Muscle layer of duodenum (tissue), 2 donors: ENCODE data around the gene TFF1.

Experiments used
- H3K27ac ChIP-seq: one replicate; pipeline ENCODE4 v1.7.0; 2013; ENCODE audit warnings: mild to moderate bottlenecking, low read length
- H3K27me3 ChIP-seq: one replicate; pipeline ENCODE4 v1.7.0; 2013; ENCODE audit warnings: low read depth, mild to moderate bottlenecking, control low read depth, low read length
- H3K36me3 ChIP-seq, 2 donors: one replicate each; pipeline ENCODE4 v1.7.0; 2013; ENCODE audit warnings: low read length in 2 of 2, control low read depth in 1 of 2, mild to moderate bottlenecking in 1 of 2; ENCODE audit not compliant: insufficient read depth in 2 of 2, control insufficient read depth in 1 of 2
- H3K4me1 ChIP-seq, 2 donors: one replicate each; pipeline ENCODE4 v1.7.0; 2013; ENCODE audit warnings: low read length in 2 of 2, mild to moderate bottlenecking in 2 of 2, control low read depth in 1 of 2, moderate library complexity in 1 of 2; ENCODE audit not compliant: insufficient read depth in 2 of 2, control insufficient read depth in 1 of 2
- H3K4me3 ChIP-seq, 2 donors: one replicate each; pipeline ENCODE4 v1.7.0; 2013; ENCODE audit warnings: low read length in 2 of 2, low read depth in 1 of 2, mild to moderate bottlenecking in 1 of 2
- H3K9me3 ChIP-seq, 2 donors: one replicate each; pipeline ENCODE4 v1.7.0; 2013; ENCODE audit warnings: low read length in 2 of 2, control low read depth in 1 of 2, mild to moderate bottlenecking in 1 of 2; ENCODE audit not compliant: control insufficient read depth in 1 of 2
- donor health status: healthy.

The TFF1 gene

GRCh38 chr21:42407476-42407875 lies 41.1 kb upstream of the TFF1 start:
- Histone ChIP-seq H3K36me3 (no peaks in the 10 kb centered on the region), H3K4me1 (no peaks in the 10 kb centered on the region), H3K27ac (no peak overlapping the region), H3K4me3 (no peak overlapping the region), H3K27me3 (no peaks in the 10 kb centered on the region), H3K9me3 (no peaks in the 10 kb centered on the region)

- Histone ChIP-seq H3K9me3 (no peaks in the 10 kb centered on the region), H3K4me3 (no peak overlapping the region), H3K36me3 (no peaks in the 10 kb centered on the region), H3K27ac (no peak overlapping the region), H3K4me1 (no peaks in the 10 kb centered on the region), H3K27me3 (no peaks in the 10 kb centered on the region)
These were observed 40.5 kb upstream of the TFF1 start for GRCh38 chr21:42406866-42407265.

GRCh38 chr21:42406201-42406621 lies 39.9 kb upstream of the TFF1 start:
- Histone ChIP-seq H3K4me3 (no peak overlapping the region), H3K9me3 (peaks cover 0 to 3% of the 10 kb centered on the region in 2 donors), H3K36me3 (no peaks in the 10 kb centered on the region), H3K4me1 (no peaks in the 10 kb centered on the region), H3K27ac (no peak overlapping the region), H3K27me3 (no peaks in the 10 kb centered on the region)

GRCh38 chr21:42405064-42406013 lies 39.0 kb upstream of the TFF1 start:
- Histone ChIP-seq H3K4me3 (peak overlapping the region in 1 of 2 donors; percentile 30), H3K36me3 (no peaks in the 10 kb centered on the region), H3K27ac (no peak overlapping the region)

GRCh38 chr21:42404539-42404938 lies 38.2 kb upstream of the TFF1 start:
- Histone ChIP-seq H3K4me1 (no peaks in the 10 kb centered on the region), H3K27ac (no peak overlapping the region), H3K27me3 (no peaks in the 10 kb centered on the region), H3K36me3 (no peaks in the 10 kb centered on the region), H3K4me3 (peak overlapping the region in 1 of 2 donors; percentile 30), H3K9me3 (peaks cover 0 to 3% of the 10 kb centered on the region in 2 donors)

More at GRCh38 chr21:42405064-42406013, 39.0 kb upstream of the TFF1 start:
- H3K9me3 ChIP-seq, result peaks cover 0 to 3% of the 10 kb centered on the region in 2 donors
- H3K4me1 ChIP-seq, result no peaks in the 10 kb centered on the region
- H3K27me3 ChIP-seq, result no peaks in the 10 kb centered on the region

GRCh38 chr21:42403611-42404231 lies 37.4 kb upstream of the TFF1 start, which contains the start of gene UBASH3A:
UBASH3A (plus strand) TSS chr21:42403902; CDS start chr21:42403946, 44 bp downstream.
- Histone ChIP-seq H3K27me3 (no peaks in the 10 kb centered on the region), H3K27ac (no peak within 1 kb of the TSS), H3K4me1 (no peaks in the 10 kb centered on the region), H3K4me3 (peak within 1 kb of the TSS in 1 of 2 donors; percentile 30), H3K9me3 (peaks cover 0 to 3% of the 10 kb centered on the region in 2 donors), H3K36me3 (no peaks in the 10 kb centered on the region)

- H3K9me3 ChIP-seq, result peaks cover 0 to 3% of the 10 kb centered on the region in 2 donors
- H3K4me3 ChIP-seq, result no peak overlapping the region
- H3K27ac ChIP-seq, result no peak overlapping the region
- no peaks in the 10 kb centered on the region for H3K36me3 ChIP-seq
- H3K4me1 ChIP-seq, result no peaks in the 10 kb centered on the region
- no peaks in the 10 kb centered on the region for H3K27me3 ChIP-seq
These were observed 35.5 kb upstream of the TFF1 start for GRCh38 chr21:42401820-42402251.

- Histone ChIP-seq H3K4me3 (no peak overlapping the region), H3K4me1 (no peaks in the 10 kb centered on the region), H3K27ac (no peak overlapping the region), H3K36me3 (no peaks in the 10 kb centered on the region), H3K9me3 (peaks cover 0 to 3% of the 10 kb centered on the region in 2 donors), H3K27me3 (no peaks in the 10 kb centered on the region)
These were observed 34.8 kb upstream of the TFF1 start for GRCh38 chr21:42401154-42401553.

GRCh38 chr21:42400525-42400924 lies 34.2 kb upstream of the TFF1 start:
- Histone ChIP-seq H3K4me1 (no peaks in the 10 kb centered on the region), H3K36me3 (no peaks in the 10 kb centered on the region), H3K27me3 (no peaks in the 10 kb centered on the region), H3K4me3 (no peak overlapping the region), H3K9me3 (peaks cover 0 to 3% of the 10 kb centered on the region in 2 donors), H3K27ac (no peak overlapping the region)

- peaks cover 0 to 3% of the 10 kb centered on the region in 2 donors for H3K9me3 ChIP-seq
- no peaks in the 10 kb centered on the region for H3K27me3 ChIP-seq
- H3K4me3 ChIP-seq, result no peak overlapping the region
- H3K36me3 ChIP-seq, result no peaks in the 10 kb centered on the region
- H3K4me1 ChIP-seq, result no peaks in the 10 kb centered on the region
- no peak overlapping the region for H3K27ac ChIP-seq
These were observed 32.2 kb upstream of the TFF1 start for GRCh38 chr21:42398436-42399028.

- no peak overlapping the region for H3K27ac ChIP-seq
These were observed 31.5 kb upstream of the TFF1 start for GRCh38 chr21:42397746-42398394.

More at GRCh38 chr21:42397746-42398394, 31.5 kb upstream of the TFF1 start:
- H3K9me3 ChIP-seq, result peaks cover 0 to 3% of the 10 kb centered on the region in 2 donors
- H3K36me3 ChIP-seq, result no peaks in the 10 kb centered on the region
- no peaks in the 10 kb centered on the region for H3K27me3 ChIP-seq
- no peaks in the 10 kb centered on the region for H3K4me1 ChIP-seq
- H3K4me3 ChIP-seq, result no peak overlapping the region
